H1 (cell line): ENCODE results near the gene PRDM10. TPM values are rescaled to one million over a fixed set of nuclear protein-coding genes. Genes with fewer than 3 reads are reported as not detected.

Experiments
- CTCF ChIA-PET: fragments of 300-600 bp; sonication (Branson Sonifier 250); formaldehyde crosslinking; loops from one replicate; lab custom pipeline; 2021; ENCODE audit not compliant: partially characterized antibody; lab: Charles Lee
- POLR2A ChIA-PET: fragments of 300-600 bp; sonication (Branson Sonifier 250); formaldehyde crosslinking; loops from one replicate; lab custom pipeline; 2021; ENCODE audit warnings: inconsistent platforms; ENCODE audit not compliant: partially characterized antibody; lab: Charles Lee
- DNase-seq, 2 experiments: peaks; one replicate each; pipeline versions ENCODE4 v3.0.0 to v3.0.0-alpha.2; 2010 to 2022; ENCODE audit warnings: low spot score in 2 of 2, low read depth in 1 of 2, mixed read lengths in 1 of 2
- FAIRE-seq: peaks from 2 replicates; lab custom pipeline; 2011; peaks lifted over from hg19 to GRCh38; lab: Jason Lieb, UNC
- H2AFZ ChIP-seq: 2 replicates; pipeline ENCODE4 v1.8.1; 2012; ENCODE audit warnings: low read length, inconsistent platforms
- H2AK5ac ChIP-seq: 2 replicates; pipeline ENCODE4 v1.6.1; 2013; ENCODE audit warnings: low read depth, low read length
- H2BK120ac ChIP-seq: replicated peaks from 2 replicates; pipeline ENCODE3; 2013; ENCODE audit warnings: low read depth, low read length, inconsistent platforms
- H2BK12ac ChIP-seq: 2 replicates; pipeline ENCODE4 v1.6.1; 2013; ENCODE audit warnings: low read depth, low read length
- H2BK15ac ChIP-seq: 2 replicates; pipeline ENCODE4 v1.6.1; 2013; ENCODE audit warnings: low read length
- H2BK20ac ChIP-seq: 2 replicates; pipeline ENCODE4 v1.6.1; 2013; ENCODE audit warnings: low read length
- H2BK5ac ChIP-seq: 2 replicates; pipeline ENCODE4 v1.6.1; 2013; ENCODE audit warnings: low read depth, low read length
- H3K14ac ChIP-seq: 2 replicates; pipeline ENCODE4 v1.6.1; 2013; ENCODE audit warnings: inconsistent platforms; ENCODE audit not compliant: insufficient read length
- H3K18ac ChIP-seq: 2 replicates; pipeline ENCODE4 v1.6.1; 2013; ENCODE audit warnings: low read length; ENCODE audit errors: extremely low read depth
- H3K23ac ChIP-seq: 2 replicates; pipeline ENCODE4 v1.6.1; 2013; ENCODE audit warnings: inconsistent platforms; ENCODE audit not compliant: insufficient read length
- H3K23me2 ChIP-seq: 2 replicates; pipeline ENCODE4 v1.6.1; 2013; ENCODE audit warnings: low read depth, low read length
- H3K27ac ChIP-seq: 2 replicates; pipeline ENCODE4 v1.6.1; 2011; ENCODE audit warnings: low read depth, low read length, inconsistent platforms
- H3K27me3 ChIP-seq, 4 experiments: replicated peaks in 1 of 4; 1 replicate in 1 of 4; 2 replicates in 3 of 4; pipeline versions ENCODE4 v1.6.1 to v1.8.1; 2011 to 2013; ENCODE audit warnings: low read length in 3 of 4, mild to moderate bottlenecking in 3 of 4, inconsistent platforms in 2 of 4, mixed read lengths in 2 of 4, moderate library complexity in 1 of 4; ENCODE audit not compliant: control insufficient read depth in 3 of 4, insufficient read depth in 3 of 4; ENCODE audit errors: extremely low read depth in 1 of 4
- H3K36me3 ChIP-seq, 4 experiments: 2 replicates each; pipeline versions ENCODE4 v1.6.1 to v1.8.1; 2011 to 2013; ENCODE audit warnings: mild to moderate bottlenecking in 4 of 4, low read length in 3 of 4, moderate library complexity in 2 of 4, control low read depth in 1 of 4, inconsistent platforms in 1 of 4; ENCODE audit not compliant: insufficient read depth in 4 of 4, control insufficient read depth in 2 of 4
- H3K4ac ChIP-seq: replicated peaks from 2 replicates; pipeline ENCODE3; 2013; ENCODE audit warnings: low read length, low read depth, mixed read lengths, inconsistent platforms; ENCODE audit not compliant: insufficient read length
- H3K4me1 ChIP-seq, 4 experiments: replicated peaks in 1 of 4; 1 replicate in 1 of 4; 2 replicates in 3 of 4; pipeline versions ENCODE4 v1.6.1 to v1.8.1; 2011 to 2013; ENCODE audit warnings: low read length in 3 of 4, inconsistent platforms in 2 of 4, mixed read lengths in 1 of 4; ENCODE audit not compliant: insufficient read depth in 4 of 4, control insufficient read depth in 3 of 4
- H3K4me2 ChIP-seq, 2 experiments: 2 replicates each; pipeline versions ENCODE4 v1.6.1 to v1.8.1; 2011 to 2013; ENCODE audit warnings: low read depth in 2 of 2, low read length in 2 of 2, control low read depth in 1 of 2, inconsistent platforms in 1 of 2, mild to moderate bottlenecking in 1 of 2; ENCODE audit not compliant: insufficient read depth in 1 of 2
- H3K4me3 ChIP-seq, 4 experiments: fragments of 200-600, 300-600 bp in 1 of 4; sonication (generic), shearing (Covaris generic), sonication (Bioruptor Twin) in 1 of 4; 2 replicates each; pipeline versions ENCODE4 v1.5.1 to v1.8.1; 2011 to 2016; ENCODE audit warnings: low read length in 4 of 4, low read depth in 3 of 4, control low read depth in 2 of 4, inconsistent platforms in 2 of 4, mild to moderate bottlenecking in 2 of 4, mixed read lengths in 1 of 4, moderate library complexity in 1 of 4; ENCODE audit not compliant: insufficient read depth in 2 of 4; ENCODE audit errors: extremely low read depth in 1 of 4
- H3K56ac ChIP-seq: replicated peaks from 2 replicates; pipeline ENCODE3; 2013; ENCODE audit warnings: low read depth, mild to moderate bottlenecking, mixed read lengths, low read length, inconsistent platforms; ENCODE audit not compliant: insufficient read length
- H3K79me1 ChIP-seq: 2 replicates; pipeline ENCODE4 v1.6.1; 2013; ENCODE audit warnings: low read depth, low read length, control low read depth
- H3K79me2 ChIP-seq, 2 experiments: 2 replicates each; pipeline versions ENCODE4 v1.6.1 to v1.8.1; 2012 to 2013; ENCODE audit warnings: low read length in 2 of 2, mild to moderate bottlenecking in 2 of 2, inconsistent platforms in 1 of 2; ENCODE audit not compliant: insufficient read depth in 2 of 2, control insufficient read depth in 1 of 2
- H3K9ac ChIP-seq, 4 experiments: replicated peaks in 1 of 4; 1 replicate in 1 of 4; 2 replicates in 3 of 4; pipeline versions ENCODE4 v1.6.1 to v1.8.1; 2011 to 2013; ENCODE audit warnings: low read depth in 3 of 4, low read length in 3 of 4, control low read depth in 2 of 4, mild to moderate bottlenecking in 2 of 4, moderate library complexity in 2 of 4, inconsistent platforms in 1 of 4; ENCODE audit errors: extremely low read depth in 1 of 4
- H3K9me3 ChIP-seq, 2 experiments: 2 replicates each; pipeline versions ENCODE4 v1.6.1 to v1.8.1; 2012 to 2013; ENCODE audit warnings: mild to moderate bottlenecking in 2 of 2, moderate library complexity in 2 of 2, control low read depth in 1 of 2, inconsistent platforms in 1 of 2, low read depth in 1 of 2, low read length in 1 of 2, mixed read lengths in 1 of 2; ENCODE audit not compliant: insufficient read depth in 2 of 2
- H4K20me1 ChIP-seq, 2 experiments: replicated peaks in 1 of 2; 2 replicates each; pipeline versions ENCODE3 to v1.8.1; 2011 to 2013; ENCODE audit warnings: inconsistent platforms in 2 of 2, low read length in 2 of 2, mild to moderate bottlenecking in 1 of 2; ENCODE audit not compliant: insufficient read depth in 2 of 2, control insufficient read depth in 1 of 2
- H4K5ac ChIP-seq: 2 replicates; pipeline ENCODE4 v1.6.1; 2013; ENCODE audit warnings: low read length, low read depth, mixed read lengths, inconsistent platforms; ENCODE audit not compliant: insufficient read length
- H4K8ac ChIP-seq: 2 replicates; pipeline ENCODE4 v1.8.0; 2013; ENCODE audit warnings: mild to moderate bottlenecking, moderate library complexity, low read length, inconsistent platforms; ENCODE audit not compliant: insufficient read depth; ENCODE audit errors: extremely low read depth
- H4K91ac ChIP-seq: replicated peaks from 2 replicates; pipeline ENCODE3; 2013; ENCODE audit warnings: low read length, mixed read lengths, inconsistent platforms; ENCODE audit not compliant: insufficient read length
- CBX5 ChIP-seq: fragments of 300-800, 300-1000 bp; sonication (generic); IDR thresholded peaks from 2 replicates; pipeline ENCODE4 v1.7.1; 2016; ENCODE audit warnings: antibody characterized with exemption, low read length, low read depth
- CHD2 ChIP-seq: IDR thresholded peaks from 2 replicates; pipeline ENCODE4 v1.6.1; 2012; ENCODE audit warnings: low read length, improper control_type of control experiment
- EZH2 ChIP-seq: fragments of 200-600 bp; sonication (generic); IDR thresholded peaks from 2 replicates; pipeline ENCODE4 v1.7.1; 2012; ENCODE audit warnings: low read depth, mild to moderate bottlenecking, moderate library complexity, low read length, inconsistent platforms; ENCODE audit not compliant: severe bottlenecking
- GABPA ChIP-seq: IDR thresholded peaks from 2 replicates; pipeline ENCODE4 v1.6.1; 2011; ENCODE audit warnings: mild to moderate bottlenecking, low read length, moderate library complexity, borderline replicate concordance; ENCODE audit not compliant: insufficient read depth
- KDM5A ChIP-seq: fragments of 200-600 bp; IDR thresholded peaks from 2 replicates; pipeline ENCODE4 v1.7.1; 2012; ENCODE audit warnings: mild to moderate bottlenecking, low read length, inconsistent platforms, mixed read lengths
- NRF1 ChIP-seq: IDR thresholded peaks from 2 replicates; pipeline ENCODE4 v1.6.1; 2011; ENCODE audit warnings: mild to moderate bottlenecking, low read depth, low read length, improper control_type of control experiment
- POLR2A ChIP-seq, 2 experiments: IDR thresholded peaks; 1 replicate in 1 of 2; 2 replicates in 1 of 2; pipeline ENCODE4 v1.6.1; 2011; ENCODE audit warnings: low read depth in 2 of 2, low read length in 2 of 2, mild to moderate bottlenecking in 2 of 2; ENCODE audit errors: control extremely low read depth in 1 of 2
- POU5F1 ChIP-seq: IDR thresholded peaks from 2 replicates; pipeline ENCODE4 v1.6.1; 2011; ENCODE audit warnings: low read depth, mild to moderate bottlenecking, low read length, moderate library complexity
- RXRA ChIP-seq: IDR thresholded peaks from 2 replicates; pipeline ENCODE4 v1.6.1; 2011; ENCODE audit warnings: low read depth, mild to moderate bottlenecking, low read length, moderate library complexity; ENCODE audit not compliant: insufficient read depth
- SIN3A ChIP-seq, 2 experiments: IDR thresholded peaks in 1 of 2; conservative IDR thresholded peaks in 1 of 2; 2 replicates each; pipeline ENCODE4 v1.6.1; 2011 to 2012; ENCODE audit warnings: low read length in 2 of 2, improper control_type of control experiment in 1 of 2, low read depth in 1 of 2, mild to moderate bottlenecking in 1 of 2
- SP2 ChIP-seq: IDR thresholded peaks from 2 replicates; pipeline ENCODE4 v1.6.1; 2012; ENCODE audit warnings: mild to moderate bottlenecking, low read length, inconsistent platforms
- SUZ12 ChIP-seq: fragments of 200-600 bp; sonication (generic); IDR thresholded peaks from 2 replicates; pipeline ENCODE4 v1.6.1; 2012; ENCODE audit warnings: mild to moderate bottlenecking, inconsistent platforms, low read length, moderate library complexity, mixed read lengths
- TAF7 ChIP-seq: optimal IDR thresholded peaks from 2 replicates; pipeline ENCODE3; 2011; ENCODE audit warnings: low read depth, mild to moderate bottlenecking, inconsistent platforms, low read length, moderate library complexity, borderline replicate concordance
- WGBS, 2 experiments: shearing (Covaris generic) in 1 of 2; methylation state at CpG; one replicate each; pipeline versions ENCODE4 v1.1.6 to v1.1.7; 2013 to 2015; ENCODE audit warnings: low lambda C conversion rate in 2 of 2, mixed read lengths in 2 of 2, inconsistent platforms in 1 of 2, low coverage in 1 of 2, missing lambda C conversion rate in 1 of 2; ENCODE audit not compliant: insufficient replicate concordance in 2 of 2, insufficient coverage in 1 of 2, insufficient read length in 1 of 2; ENCODE audit errors: extremely low coverage in 1 of 2, missing lambda C conversion rate in 1 of 2; 5-methylcytosine and 5-hydroxymethylcytosine counted together
- polyA plus RNA-seq, 7 experiments: library from polyadenylated mRNA; depleted of rRNA in 3 of 7; stranded (reverse) in 5 of 7; unstranded in 2 of 7; fragments of >200 nt in 5 of 7; fragments of 200-250 nt in 2 of 7; gene quantifications; 1 replicate in 5 of 7; 2 replicates in 1 of 7; 4 replicates in 1 of 7; pipeline versions ENCODE4 v1.2.1 to v1.2.3, GENCODE V29; 2011 to 2013; ENCODE audit warnings: missing spikeins in 2 of 7, mixed read lengths in 2 of 7
- total RNA-seq: library from RNA; stranded (reverse); fragmentation: NEBNext Ultra II Directional; extraction: Animal tissue kit (Norgen Biotek cat#: 25700); gene quantifications from 2 replicates; pipeline ENCODE4 v1.2.1, GENCODE V29; 2021

PRDM10 gene
- total and polyA plus RNA-seq, 2 of the 8 experiments (the other 6 are each of a cell fraction or from before 2014, with no cell fraction given), result 15.5 to 19.2 TPM

DNA sequence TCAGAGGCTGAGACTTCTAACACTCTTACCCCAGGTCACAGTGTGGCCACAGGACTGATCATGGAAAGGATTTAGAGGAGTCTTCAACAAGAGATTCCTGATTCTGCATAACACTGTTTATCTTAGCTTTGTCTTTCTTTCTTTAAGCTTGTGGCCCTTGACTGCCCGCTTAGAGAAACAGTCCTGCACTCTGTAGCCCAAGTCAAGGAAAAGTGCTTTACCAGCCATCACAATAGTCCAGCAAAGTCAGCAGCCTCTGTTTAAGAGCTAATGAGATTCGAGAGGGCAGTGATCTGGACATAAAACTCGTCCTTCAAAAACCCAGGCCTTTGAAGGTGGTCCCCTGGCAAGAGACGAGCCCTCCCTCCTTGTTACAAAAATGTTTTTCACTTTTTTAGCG, 30.0 kb downstream of the PRDM10 start:
- H3K9me3 ChIP-seq, result no peaks in the 10 kb centered on the region
- H3K79me2 ChIP-seq, result peaks cover 0 to 21% of the 10 kb centered on the region in 2 experiments; a peak in 2 of 4 replicates
- H3K4ac ChIP-seq, result no peak overlapping the region
- no peaks in the 10 kb centered on the region for H3K36me3 ChIP-seq
- no peak overlapping the region for H2BK120ac ChIP-seq
- no peak overlapping the region for H2AFZ ChIP-seq
- H4K8ac ChIP-seq, result no peak overlapping the region
- H2AK5ac ChIP-seq, result no peak overlapping the region
- WGBS, 2 experiments, result 73% methylated on average over 5 of the region's 5 CpGs; no CpG with 5 or more reads in 1 of the 2 experiments
- H3K56ac ChIP-seq, result no peak overlapping the region
- H3K27ac ChIP-seq, result no peak overlapping the region; the same call in 1 of the 2 replicates
- H3K23ac ChIP-seq, result no peak overlapping the region
- no peak overlapping the region for H2BK5ac ChIP-seq
- H3K27me3 ChIP-seq, result no peaks in the 10 kb centered on the region
- peaks cover 0 to 7% of the 10 kb centered on the region in 2 experiments for H4K20me1 ChIP-seq
- H3K18ac ChIP-seq, result no peak overlapping the region
- H3K4me3 ChIP-seq, result no peak overlapping the region
- no peak overlapping the region for H2BK15ac ChIP-seq
- POLR2A ChIA-PET, result interaction anchor here (1.4 to 2.0 kb wide), 2 partner anchors 10 to 26 kb away, joined by 4 read pairs; no protein-coding TSS in a partner anchor
- peaks cover 6% of the 10 kb centered on the region; the same call in 1 of the 2 replicates for H3K79me1 ChIP-seq
- no peak overlapping the region for H2BK20ac ChIP-seq
- CTCF ChIA-PET, result interaction anchor here (1.2 to 1.9 kb wide), 8 partner anchors 11 to 155 kb away, joined by 3 to 14 read pairs (median 4); no protein-coding TSS in a partner anchor
- DNase-seq (no peak), FAIRE-seq (no peak)
- no peak overlapping the region for H3K14ac ChIP-seq
- no peaks in the 10 kb centered on the region; the same call in 1 of the 2 replicates for H3K23me2 ChIP-seq
- H3K4me1 ChIP-seq, result no peaks in the 10 kb centered on the region; a peak in 1 of 7 replicates
- H4K91ac ChIP-seq, result no peak overlapping the region
- no peak overlapping the region for H2BK12ac ChIP-seq
- no peak overlapping the region for H3K4me2 ChIP-seq
- no peak overlapping the region for H3K9ac ChIP-seq
- no peak overlapping the region for H4K5ac ChIP-seq
- TF ChIP-seq NRF1 (no peak), CBX5 (no peak), GABPA (no peak), SIN3A (conservative IDR thresholded peaks at IDR 0.05 in 1 of 2, IDR thresholded peaks at IDR 0.05 in 1 of 2; ENCODE audit: low read depth in 1 of 2, low read length in 2 of 2) (no peak), SP2 (no peak), POLR2A (IDR thresholded peaks at IDR 0.05; ENCODE audit: control extremely low read depth in 1 of 2, low read depth in 2 of 2, low read length in 2 of 2) (no peak), KDM5A (no peak), POU5F1 (no peak), SUZ12 (no peak), TAF7 (no peak), RXRA (no peak), EZH2 (no peak), CHD2 (no peak)
